K562 (cell line): ENCODE measurements around the gene GPR108. TPM values are rescaled to one million over a fixed set of nuclear protein-coding genes. Genes with fewer than 3 reads are reported as not detected.

Experiments
- AFF1 ChIP-seq, 2 experiments: fragments of 450-650 bp; IDR thresholded peaks; 2 replicates each; pipeline ENCODE4 v1.6.1; 2018; ENCODE audit warnings: mild to moderate bottlenecking in 2 of 2, low read depth in 1 of 2; ENCODE audit not compliant: partially characterized antibody in 2 of 2
- BRCA1 ChIP-seq, 2 experiments: fragments of 450-650 bp in 1 of 2; sonication (generic) in 1 of 2; formaldehyde crosslinking in 1 of 2; IDR thresholded peaks; 2 replicates each; pipeline versions ENCODE4 v1.5.0 to v1.6.1; 2017 to 2020; ENCODE audit warnings: mild to moderate bottlenecking in 1 of 2, missing genetic modification reagents in 1 of 2
- EHMT2 ChIP-seq: fragments of 450-650 bp; IDR thresholded peaks from 2 replicates; pipeline ENCODE4 v1.6.1; 2018; ENCODE audit warnings: antibody characterized with exemption
- ELF4 ChIP-seq: fragments of 450-650 bp; formaldehyde crosslinking; IDR thresholded peaks from 2 replicates; pipeline ENCODE4 v1.4.0; 2022; ENCODE audit warnings: missing genetic modification characterization
- FUS ChIP-seq: fragments of 200-400 bp; formaldehyde crosslinking; optimal IDR thresholded peaks from 2 replicates; pipeline ENCODE3; 2017; ENCODE audit warnings: low read depth, low read length
- GABPB2 ChIP-seq: fragments of 250-450 bp; sonication (Bioruptor Pico); conservative IDR thresholded peaks from 2 replicates; pipeline ENCODE4 v1.5.1; 2021; ENCODE audit warnings: mild to moderate bottlenecking
- HNRNPUL1 ChIP-seq: fragments of 200-400 bp; formaldehyde crosslinking; IDR thresholded peaks from 2 replicates; pipeline ENCODE4 v1.6.1; 2017; ENCODE audit warnings: low read length
- PCBP1 ChIP-seq: fragments of 200-400 bp; formaldehyde crosslinking; IDR thresholded peaks from 2 replicates; pipeline ENCODE4 v1.6.1; 2018; ENCODE audit warnings: mild to moderate bottlenecking, low read depth, low read length; ENCODE audit not compliant: poor library complexity, severe bottlenecking
- PHB ChIP-seq: fragments of 250-450 bp; sonication (Bioruptor Pico); IDR thresholded peaks from 2 replicates; pipeline ENCODE4 v1.5.0; 2021
- PRMT5 ChIP-seq: sonication (generic); formaldehyde crosslinking; IDR thresholded peaks from 2 replicates; pipeline ENCODE4 v1.5.0; 2020; ENCODE audit warnings: missing genetic modification reagents
- U2AF1 ChIP-seq: fragments of 200-400 bp; formaldehyde crosslinking; optimal IDR thresholded peaks from 2 replicates; pipeline ENCODE3; 2017; ENCODE audit warnings: mild to moderate bottlenecking, low read depth, low read length, moderate library complexity
- ZFP91 ChIP-seq: sonication (generic); formaldehyde crosslinking; IDR thresholded peaks from 2 replicates; pipeline ENCODE4 v1.8.0; 2022; ENCODE audit warnings: mild to moderate bottlenecking, missing genetic modification reagents
- ZNF143 ChIP-seq: sonication (generic); formaldehyde crosslinking; IDR thresholded peaks from 2 replicates; pipeline ENCODE4 v1.9.0; 2022; ENCODE audit warnings: mild to moderate bottlenecking, missing genetic modification reagents
- ZNF24 ChIP-seq: fragments of 450-650 bp; IDR thresholded peaks from 2 replicates; pipeline ENCODE4 v1.6.1; 2016
- ZNF274 ChIP-seq: IDR thresholded peaks from 2 replicates; pipeline ENCODE4 v1.6.1; 2011; ENCODE audit warnings: low read depth, mild to moderate bottlenecking, low read length, moderate library complexity, borderline replicate concordance
- ZNF780A ChIP-seq: fragments of 250-450 bp; sonication (Bioruptor Pico); IDR thresholded peaks from 2 replicates; pipeline ENCODE4 v1.5.0; 2021; ENCODE audit warnings: mild to moderate bottlenecking
- polyA plus RNA-seq, 8 experiments: library from polyadenylated mRNA; depleted of rRNA in 4 of 8; stranded (reverse) in 5 of 8; unstranded in 3 of 8; fragments of >200 nt; fragmentation: Nextera tagmentation in 2 of 8; fragmentation: Illumina TruSeq in 1 of 8; extraction: Ambion mirVana in 2 of 8; extraction: Trizol in 1 of 8; gene quantifications; 2 replicates each; pipeline versions ENCODE4 v1.2.1 to v1.2.3, GENCODE V29; 2011 to 2014; ENCODE audit warnings: inconsistent platforms in 1 of 8, missing spikeins in 1 of 8
- total RNA-seq, 7 experiments: library from RNA; depleted of rRNA in 6 of 7; stranded (reverse); fragments of >200 nt in 6 of 7; fragmentation: Illumina TruSeq in 2 of 7; extraction: Trizol in 2 of 7; gene quantifications; 2 replicates each; pipeline versions ENCODE4 v1.2.1 to v1.2.3, GENCODE V29; 2011 to 2021; ENCODE audit warnings: low replicate concordance in 1 of 7
- TF ChIP-seq, protein P1 (sequence below): fragments of 450-650 bp; IDR thresholded peaks from 2 replicates; pipeline ENCODE4 v1.6.1; 2016; ENCODE audit warnings: mild to moderate bottlenecking
- TF ChIP-seq, protein P2 (sequence below), 3 experiments: IDR thresholded peaks in 2 of 3; conservative IDR thresholded peaks in 1 of 3; 2 replicates each; pipeline ENCODE4 v1.5.1; 2011 to 2012; ENCODE audit warnings: low read length in 3 of 3, mild to moderate bottlenecking in 3 of 3, control low read depth in 2 of 3, improper control_type of control experiment in 1 of 3, inconsistent platforms in 1 of 3, low read depth in 1 of 3, mixed read lengths in 1 of 3, moderate library complexity in 1 of 3; ENCODE audit not compliant: insufficient read depth in 2 of 3

GPR108 gene
- total and polyA plus RNA-seq, 9 of the 15 experiments (the other 6 are each of a cell fraction or from before 2014, with no cell fraction given) = 2.4 to 33.2 (median 24.4) TPM

DNA sequence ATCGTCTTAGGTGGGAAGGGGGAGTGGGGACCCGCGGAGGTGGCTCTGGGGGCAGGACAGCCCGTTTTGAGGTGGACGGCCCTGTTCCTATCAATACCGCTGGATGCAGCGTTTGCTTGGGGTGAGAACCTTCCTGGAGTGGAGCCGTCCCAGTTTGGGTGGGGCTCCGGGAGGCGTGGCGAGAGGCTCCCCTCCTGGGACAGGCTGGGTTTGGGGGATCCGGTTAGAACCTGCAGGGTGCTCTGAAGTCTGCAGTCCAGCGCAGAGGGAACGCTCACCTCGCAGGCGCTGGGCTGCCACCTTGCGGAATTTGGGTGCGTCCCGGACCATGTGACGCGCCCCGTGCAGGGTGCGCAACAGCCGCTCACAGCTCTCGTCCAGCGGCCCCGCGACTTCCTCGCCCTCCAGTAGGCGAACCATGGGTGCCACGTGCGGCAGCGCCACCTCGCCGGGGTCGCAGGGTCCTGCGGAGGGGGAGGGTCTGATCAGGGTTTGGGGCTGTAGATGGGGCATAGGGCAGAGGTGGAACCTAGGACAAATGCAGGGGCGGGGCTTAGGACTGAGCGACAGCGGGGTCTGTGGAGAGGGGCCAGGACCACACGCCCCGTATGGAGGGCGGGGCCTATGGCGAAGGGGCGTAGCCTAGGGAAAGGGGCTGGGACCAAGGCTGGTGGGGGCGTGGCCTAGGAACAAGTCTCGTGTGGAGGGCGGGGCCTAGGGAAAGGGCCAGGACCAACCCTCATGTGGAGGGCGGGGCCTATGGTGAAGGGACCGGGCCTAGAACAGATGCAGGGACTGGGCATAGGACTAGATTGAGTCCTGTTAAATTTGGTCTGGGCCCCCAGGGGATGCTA, 16.0 kb upstream of the GPR108 start (continued):
- TF ChIP-seq ZNF274 (no peak; the same call in 1 of the 2 replicates), ZNF24 (no peak), GABPB2 (CRISPR knock-in tag) (no peak), U2AF1 (no peak), PRMT5 (CRISPR knock-in tag) (no peak), HNRNPUL1 (no peak), ZNF143 (no peak), PHB (CRISPR knock-in tag) (no peak), PCBP1 (no peak), EHMT2 (no peak), AFF1 (IDR thresholded peaks at IDR 0.05; ENCODE audit: low read depth in 1 of 2, partially characterized antibody in 2 of 2) (peak in 1 of 2 experiments; percentile 46), ZNF780A (no peak), FUS (no peak), ELF4 (CRISPR knock-in tag) (peak; percentile 46; the same call in 1 of the 2 replicates), BRCA1 (IDR thresholded peaks at IDR 0.05) (no peak), BRCA1 (CRISPR knock-in tag; IDR thresholded peaks at IDR 0.05) (no peak), ZFP91 (CRISPR knock-in tag) (no peak)
- TF ChIP-seq, protein P1, sequence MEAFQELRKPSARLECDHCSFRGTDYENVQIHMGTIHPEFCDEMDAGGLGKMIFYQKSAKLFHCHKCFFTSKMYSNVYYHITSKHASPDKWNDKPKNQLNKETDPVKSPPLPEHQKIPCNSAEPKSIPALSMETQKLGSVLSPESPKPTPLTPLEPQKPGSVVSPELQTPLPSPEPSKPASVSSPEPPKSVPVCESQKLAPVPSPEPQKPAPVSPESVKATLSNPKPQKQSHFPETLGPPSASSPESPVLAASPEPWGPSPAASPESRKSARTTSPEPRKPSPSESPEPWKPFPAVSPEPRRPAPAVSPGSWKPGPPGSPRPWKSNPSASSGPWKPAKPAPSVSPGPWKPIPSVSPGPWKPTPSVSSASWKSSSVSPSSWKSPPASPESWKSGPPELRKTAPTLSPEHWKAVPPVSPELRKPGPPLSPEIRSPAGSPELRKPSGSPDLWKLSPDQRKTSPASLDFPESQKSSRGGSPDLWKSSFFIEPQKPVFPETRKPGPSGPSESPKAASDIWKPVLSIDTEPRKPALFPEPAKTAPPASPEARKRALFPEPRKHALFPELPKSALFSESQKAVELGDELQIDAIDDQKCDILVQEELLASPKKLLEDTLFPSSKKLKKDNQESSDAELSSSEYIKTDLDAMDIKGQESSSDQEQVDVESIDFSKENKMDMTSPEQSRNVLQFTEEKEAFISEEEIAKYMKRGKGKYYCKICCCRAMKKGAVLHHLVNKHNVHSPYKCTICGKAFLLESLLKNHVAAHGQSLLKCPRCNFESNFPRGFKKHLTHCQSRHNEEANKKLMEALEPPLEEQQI = no peak
- TF ChIP-seq, protein P2, sequence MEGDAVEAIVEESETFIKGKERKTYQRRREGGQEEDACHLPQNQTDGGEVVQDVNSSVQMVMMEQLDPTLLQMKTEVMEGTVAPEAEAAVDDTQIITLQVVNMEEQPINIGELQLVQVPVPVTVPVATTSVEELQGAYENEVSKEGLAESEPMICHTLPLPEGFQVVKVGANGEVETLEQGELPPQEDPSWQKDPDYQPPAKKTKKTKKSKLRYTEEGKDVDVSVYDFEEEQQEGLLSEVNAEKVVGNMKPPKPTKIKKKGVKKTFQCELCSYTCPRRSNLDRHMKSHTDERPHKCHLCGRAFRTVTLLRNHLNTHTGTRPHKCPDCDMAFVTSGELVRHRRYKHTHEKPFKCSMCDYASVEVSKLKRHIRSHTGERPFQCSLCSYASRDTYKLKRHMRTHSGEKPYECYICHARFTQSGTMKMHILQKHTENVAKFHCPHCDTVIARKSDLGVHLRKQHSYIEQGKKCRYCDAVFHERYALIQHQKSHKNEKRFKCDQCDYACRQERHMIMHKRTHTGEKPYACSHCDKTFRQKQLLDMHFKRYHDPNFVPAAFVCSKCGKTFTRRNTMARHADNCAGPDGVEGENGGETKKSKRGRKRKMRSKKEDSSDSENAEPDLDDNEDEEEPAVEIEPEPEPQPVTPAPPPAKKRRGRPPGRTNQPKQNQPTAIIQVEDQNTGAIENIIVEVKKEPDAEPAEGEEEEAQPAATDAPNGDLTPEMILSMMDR (IDR thresholded peaks at IDR 0.05 in 2 of 3, conservative IDR thresholded peaks at IDR 0.05 in 1 of 3; ENCODE audit: insufficient read depth in 2 of 3, low read depth in 1 of 3, low read length in 3 of 3) = peak; percentile 58 to 80 (median 75)
